ENCODE measurements around the gene TNFRSF4. TPM values are rescaled to one million over a fixed set of nuclear protein-coding genes. Genes with fewer than 3 reads are reported as not detected.

TNFRSF4 gene
- polyA plus RNA-seq, 2 of the 4 experiments (the other 2 are of a cell fraction), result not detected

GRCh38 chr1:1236176-1236763 is 22.3 kb upstream of the TNFRSF4 start:
- Histone ChIP-seq H3K4me3 (no peak overlapping the region), H3K9me3 (no peaks in the 10 kb centered on the region), H3K27ac (peak overlapping the region in 1 of 2 experiments; percentile 55; a peak in 2 of 6 replicates), H3K4me2 (no peak overlapping the region), H3K4me1 (peaks cover 37% of the 10 kb centered on the region)
- DNase-seq (ENCODE audit: low read depth in 1 of 2, low spot score in 1 of 2), result no peak
- CTCF ChIA-PET, result interaction anchor here (1.3 to 9.4 kb wide), 2 partner anchors 114 to 252 kb away, joined by 3 to 46 read pairs; no protein-coding TSS in a partner anchor
- FAIRE-seq, result no peak
- TF ChIP-seq SREBF2 (IDR thresholded peaks at IDR 0.05) (no peak), NPAS2 (CRISPR knock-in tag; IDR thresholded peaks at IDR 0.05; ENCODE audit: borderline replicate concordance) (no peak), HOXB13 (CRISPR knock-in tag; IDR thresholded peaks at IDR 0.05; ENCODE audit: low read depth) (no peak), TFCP2L1 (CRISPR knock-in tag; IDR thresholded peaks at IDR 0.05) (no peak), ZC3H11A (IDR thresholded peaks at IDR 0.05) (no peak), PHF8 (IDR thresholded peaks at IDR 0.05; ENCODE audit: borderline replicate concordance, low read depth) (no peak), ZFP36 (IDR thresholded peaks at IDR 0.05; ENCODE audit: borderline replicate concordance, partially characterized antibody) (no peak), HMGXB4 (CRISPR knock-in tag; IDR thresholded peaks at IDR 0.05; ENCODE audit: borderline replicate concordance) (no peak), EHMT2 (IDR thresholded peaks at IDR 0.05; ENCODE audit: low read depth) (no peak), POLR2A (IDR thresholded peaks at IDR 0.05; ENCODE audit: low read length) (no peak)
- POLR2A ChIA-PET, result no interaction called here
- ATAC-seq, result no peak
- WGBS (ENCODE audit: missing lambda C conversion rate), result 90% methylated on average over 6 of the region's 22 CpGs

- H3K9me3 ChIP-seq, result no peaks in the 10 kb centered on the region
- DNase-seq (ENCODE audit: low read depth in 1 of 2, low spot score in 1 of 2), result no peak
- peaks cover 42% of the 10 kb centered on the region for H3K4me1 ChIP-seq
- no peak for FAIRE-seq
- TF ChIP-seq KDM5A (IDR thresholded peaks at IDR 0.05), result no peak
- TF ChIP-seq POLR2A (IDR thresholded peaks at IDR 0.05; ENCODE audit: low read length), result peak; percentile 35; the same call in 1 of the 2 replicates
- no peak for TF ChIP-seq ELK1 (IDR thresholded peaks at IDR 0.05; ENCODE audit: low read depth, low read length)
- TF ChIP-seq MAFK (IDR thresholded peaks at IDR 0.05; ENCODE audit: partially characterized antibody), result no peak
- TF ChIP-seq HES2 (IDR thresholded peaks at IDR 0.05), result no peak
- H3K4me3 ChIP-seq, result no peak overlapping the region
- H3K27ac ChIP-seq, result no peak overlapping the region
- POLR2A ChIA-PET, result no interaction called here
- ATAC-seq, result no peak
- CTCF ChIA-PET, result interaction anchor here (9.4 kb wide), 1 partner anchor 113 kb away, joined by 46 read pairs; no protein-coding TSS in a partner anchor
- 91% methylated on average over 20 of the region's 27 CpGs for WGBS (ENCODE audit: missing lambda C conversion rate)
- no peak overlapping the region for H3K4me2 ChIP-seq
These were observed 21.2 kb upstream of the TNFRSF4 start for GRCh38 chr1:1235016-1235744.

- H3K27ac ChIP-seq, result no peak overlapping the region
- DNase-seq (ENCODE audit: low read depth in 1 of 2, low spot score in 1 of 2) (no peak), ATAC-seq (no peak), FAIRE-seq (no peak)
- H3K4me2 ChIP-seq, result no peak overlapping the region
- POLR2A ChIA-PET, result no interaction called here
- H3K4me3 ChIP-seq, result no peak overlapping the region
- 87% methylated on average over 20 of the region's 28 CpGs for WGBS (ENCODE audit: missing lambda C conversion rate)
- TF ChIP-seq FOXS1 (CRISPR knock-in tag; IDR thresholded peaks at IDR 0.05) (no peak), KDM1A (IDR thresholded peaks at IDR 0.05; ENCODE audit: low read depth) (no peak), TFCP2L1 (CRISPR knock-in tag; IDR thresholded peaks at IDR 0.05) (no peak), ZNF302 (CRISPR knock-in tag; IDR thresholded peaks at IDR 0.05) (no peak), JUN (IDR thresholded peaks at IDR 0.05) (no peak), HES2 (IDR thresholded peaks at IDR 0.05) (no peak), SMC3 (IDR thresholded peaks at IDR 0.05) (no peak), POLR2A (IDR thresholded peaks at IDR 0.05; ENCODE audit: low read length) (no peak), PBX3 (IDR thresholded peaks at IDR 0.05) (no peak)
- no peaks in the 10 kb centered on the region for H3K9me3 ChIP-seq
- CTCF ChIA-PET, result interaction anchor here (9.4 kb wide), 1 partner anchor 112 kb away, joined by 46 read pairs; no protein-coding TSS in a partner anchor
- peaks cover 36% of the 10 kb centered on the region for H3K4me1 ChIP-seq
These were observed 20.3 kb upstream of the TNFRSF4 start for GRCh38 chr1:1234180-1234808.

All from A549 (cell line).